ENCODE data around the gene DCUN1D2. TPM values are rescaled to one million over a fixed set of nuclear protein-coding genes. Genes with fewer than 3 reads are reported as not detected.

DCUN1D2 gene
- polyA plus RNA-seq, 3 donors, result 3.1 to 16.7 (median 6.1) TPM

- H3K4me1 Mint-ChIP-seq, result no peaks in the 10 kb centered on the region
- H3K27ac ChIP-seq (ENCODE audit: low read depth in 1 of 2, low read length in 2 of 2), result no peak overlapping the region
- H3K27ac Mint-ChIP-seq, result no peak overlapping the region
- peaks cover 6 to 15% of the 10 kb centered on the region in 2 donors for H3K36me3 Mint-ChIP-seq
- intact Hi-C loops (cut with micrococcal nuclease), result no loop called here
- no peaks in the 10 kb centered on the region for H4K20me1 ChIP-seq (ENCODE audit: insufficient read depth, low read length)
- H2AFZ ChIP-seq (ENCODE audit: insufficient read depth, low read depth, low read length, poor library complexity, severe bottlenecking), result no peak overlapping the region
- H3K9ac ChIP-seq (ENCODE audit: insufficient read depth, low read length, poor library complexity, severe bottlenecking), result no peak overlapping the region
- H3K4me1 ChIP-seq (ENCODE audit: control insufficient read depth in 1 of 2, insufficient read depth in 2 of 2, low read length in 2 of 2), result no peaks in the 10 kb centered on the region
- H3K4me2 ChIP-seq (replicated peaks; ENCODE audit: extremely low read depth, low read length, poor library complexity, severe bottlenecking), result no peak overlapping the region
- H3K79me2 ChIP-seq (ENCODE audit: insufficient read depth, low read length), result no peaks in the 10 kb centered on the region
- no peaks in the 10 kb centered on the region for H3K27me3 ChIP-seq (ENCODE audit: control insufficient read depth in 2 of 2, insufficient read depth in 2 of 2, low read length in 2 of 2)
- no peak for TF ChIP-seq CTCF (IDR thresholded peaks at IDR 0.05)
- H3K36me3 ChIP-seq (replicated peaks in 1 of 2; ENCODE audit: control insufficient read depth in 1 of 2, insufficient read depth in 2 of 2, low read length in 2 of 2), result no peaks in the 10 kb centered on the region
- DNase-seq, result no peak
- peaks cover 4 to 11% of the 10 kb centered on the region in 2 donors for H3K9me3 ChIP-seq (replicated peaks in 1 of 2; ENCODE audit: control insufficient read depth in 1 of 2, insufficient read depth in 1 of 2, low read length in 2 of 2)
- WGBS (ENCODE audit: insufficient coverage), result 100% methylated on average over 7 of the region's 10 CpGs
- H3K4me3 ChIP-seq (replicated peaks in 1 of 3; ENCODE audit: low read depth in 2 of 3, low read length in 3 of 3), result no peak overlapping the region
- H3K9me3 Mint-ChIP-seq, result peaks cover 8 to 23% (median 17%) of the 10 kb centered on the region in 7 donors
- no peak overlapping the region for H3K4me3 Mint-ChIP-seq
- peaks cover 0 to 2% (median under 1%) of the 10 kb centered on the region in 3 donors for H3K27me3 Mint-ChIP-seq (ENCODE audit: low read depth in 3 of 3)
Observed at GRCh38 chr13:113442354-113442984, 48.0 kb downstream of the DCUN1D2 start.

- Mint-ChIP-seq H3K27ac (no peak overlapping the region), H3K36me3 (peaks cover 6 to 13% of the 10 kb centered on the region in 2 donors), H3K27me3 (ENCODE audit: low read depth in 3 of 3) (peaks cover 0 to 4% (median 3%) of the 10 kb centered on the region in 3 donors), H3K4me3 (no peak overlapping the region), H3K4me1 (no peaks in the 10 kb centered on the region), H3K9me3 (peaks cover 8 to 23% (median 14%) of the 10 kb centered on the region in 7 donors)
- no peak for DNase-seq
- no peaks in the 10 kb centered on the region for H3K79me2 ChIP-seq (ENCODE audit: insufficient read depth, low read length)
- TF ChIP-seq CTCF (IDR thresholded peaks at IDR 0.05), result no peak
- intact Hi-C loops (cut with micrococcal nuclease), result no loop called here
- 98% methylated on average over 29 of the region's 29 CpGs for WGBS (ENCODE audit: insufficient coverage)
- H3K4me2 ChIP-seq (replicated peaks; ENCODE audit: extremely low read depth, low read length, poor library complexity, severe bottlenecking), result no peak overlapping the region
- no peaks in the 10 kb centered on the region for H3K4me1 ChIP-seq (ENCODE audit: control insufficient read depth in 1 of 2, insufficient read depth in 2 of 2, low read length in 2 of 2)
- H4K20me1 ChIP-seq (ENCODE audit: insufficient read depth, low read length), result no peaks in the 10 kb centered on the region
- H3K9ac ChIP-seq (ENCODE audit: insufficient read depth, low read length, poor library complexity, severe bottlenecking), result no peak overlapping the region
- H3K36me3 ChIP-seq (replicated peaks in 1 of 2; ENCODE audit: control insufficient read depth in 1 of 2, insufficient read depth in 2 of 2, low read length in 2 of 2), result no peaks in the 10 kb centered on the region
- no peak overlapping the region for H3K4me3 ChIP-seq (replicated peaks in 1 of 3; ENCODE audit: low read depth in 2 of 3, low read length in 3 of 3)
- H3K27me3 ChIP-seq (ENCODE audit: control insufficient read depth in 2 of 2, insufficient read depth in 2 of 2, low read length in 2 of 2), result no peaks in the 10 kb centered on the region
- H3K27ac ChIP-seq (ENCODE audit: low read depth in 1 of 2, low read length in 2 of 2), result no peak overlapping the region
- H3K9me3 ChIP-seq (replicated peaks in 1 of 2; ENCODE audit: control insufficient read depth in 1 of 2, insufficient read depth in 1 of 2, low read length in 2 of 2), result peaks cover 3 to 11% of the 10 kb centered on the region in 2 donors
- no peak overlapping the region for H2AFZ ChIP-seq (ENCODE audit: insufficient read depth, low read depth, low read length, poor library complexity, severe bottlenecking)
Observed at GRCh38 chr13:113441661-113442060, 48.9 kb downstream of the DCUN1D2 start.
